Breast epithelium (tissue), 3 donors: ENCODE data around the gene FOXA1.

Source experiments
- CTCF ChIP-seq, 3 donors: fragments of 450-650 bp; IDR thresholded peaks; one replicate each; pipeline ENCODE4 v1.5.1; 2016 to 2017; ENCODE audit warnings: antibody characterized with exemption in 3 of 3, mild to moderate bottlenecking in 3 of 3, moderate library complexity in 3 of 3
- POLR2A ChIP-seq: fragments of 450-650 bp; IDR thresholded peaks from one replicate; pipeline ENCODE4 v1.6.1; 2016; ENCODE audit warnings: antibody characterized with exemption, mild to moderate bottlenecking, moderate library complexity

- no peak for TF ChIP-seq CTCF (IDR thresholded peaks at IDR 0.05)
- TF ChIP-seq POLR2A: no peak
Observed at GRCh38 chr14:37595809-37596621, 966 bp upstream of the FOXA1 start.
